Colonic mucosa (tissue), 4 donors: Measurements from ENCODE around the gene PAFAH2. TPM values are rescaled to one million over a fixed set of nuclear protein-coding genes. Genes with fewer than 3 reads are reported as not detected.

Source experiments
- DNase-seq: peaks from one replicate; pipeline ENCODE4 v3.0.0-alpha.2; 2020
- H3K27ac ChIP-seq: fragments of 200-600 bp; one replicate; pipeline ENCODE4 v1.8.0; 2021
- H3K27me3 ChIP-seq: fragments of 200-600 bp; one replicate; pipeline ENCODE4 v1.8.0; 2021
- H3K36me3 ChIP-seq: fragments of 200-600 bp; one replicate; pipeline ENCODE4 v1.8.0; 2021
- H3K4me1 ChIP-seq: fragments of 200-600 bp; one replicate; pipeline ENCODE4 v1.8.0; 2021; ENCODE audit warnings: mild to moderate bottlenecking
- H3K4me3 ChIP-seq: fragments of 200-600 bp; one replicate; pipeline ENCODE4 v1.8.0; 2021
- H3K9ac ChIP-seq, 2 donors: one replicate each; pipeline ENCODE4 v1.7.0; 2013; ENCODE audit warnings: control low read depth in 2 of 2, low read depth in 2 of 2, low read length in 2 of 2
- H3K9me3 ChIP-seq: fragments of 200-600 bp; one replicate; pipeline ENCODE4 v1.8.0; 2021
- CTCF ChIP-seq: fragments of 200-600 bp; IDR thresholded peaks from one replicate; pipeline ENCODE4 v1.8.0; 2022; ENCODE audit warnings: antibody characterized with exemption, mild to moderate bottlenecking
- intact Hi-C: fragments of 100-400 bp; cut with DNase I; formaldehyde crosslinking; loops from one replicate; pipeline ENCODE4 v1.14.1; 2022
- total RNA-seq, 2 donors: library from RNA; stranded (reverse); fragmentation: NEBNext Ultra II Directional in 1 of 2; extraction: Animal tissue kit (Norgen Biotek cat#: 25700) in 1 of 2; gene quantifications; one replicate each; pipeline ENCODE4 v1.2.1, GENCODE V29; 2021
- donor health status: healthy.
- donor health status: DM: no; HTN: no; CAD: no.
- donor health status: DM: no; HTN: no; CAD: no.

PAFAH2 gene
- total RNA-seq, 2 donors from 2014 or later = 34.8 to 40.8 TPM

GRCh38 chr1:25917996-25918395 lies 79.9 kb downstream of the PAFAH2 start:
- peaks cover 3% of the 10 kb centered on the region for H3K4me1 ChIP-seq
- H3K4me3 ChIP-seq = no peak overlapping the region
- no peak for TF ChIP-seq CTCF
- DNase-seq = no peak
- no peak overlapping the region for H3K9ac ChIP-seq
- intact Hi-C loops = no loop called here
- H3K36me3 ChIP-seq = no peaks in the 10 kb centered on the region
- no peaks in the 10 kb centered on the region for H3K27me3 ChIP-seq
- H3K9me3 ChIP-seq = no peaks in the 10 kb centered on the region
- H3K27ac ChIP-seq = no peak overlapping the region

- Histone ChIP-seq H3K9me3 (no peaks in the 10 kb centered on the region), H3K9ac (no peak overlapping the region), H3K27ac (no peak overlapping the region), H3K36me3 (no peaks in the 10 kb centered on the region), H3K27me3 (no peaks in the 10 kb centered on the region), H3K4me3 (no peak overlapping the region), H3K4me1 (no peaks in the 10 kb centered on the region)
- intact Hi-C loops = no loop called here
- no peak for DNase-seq
- no peak for TF ChIP-seq CTCF
Observed at GRCh38 chr1:25916460-25916859, 81.4 kb downstream of the PAFAH2 start.

- H3K4me1 ChIP-seq = no peaks in the 10 kb centered on the region
Observed at GRCh38 chr1:25914074-25914995, 83.5 kb downstream of the PAFAH2 start.

GRCh38 chr1:25913206-25913605 lies 84.7 kb downstream of the PAFAH2 start:
- Histone ChIP-seq H3K27me3 (no peaks in the 10 kb centered on the region), H3K27ac (no peak overlapping the region), H3K4me3 (no peak overlapping the region), H3K36me3 (no peaks in the 10 kb centered on the region), H3K9ac (no peak overlapping the region), H3K4me1 (no peaks in the 10 kb centered on the region), H3K9me3 (no peaks in the 10 kb centered on the region)
- no peak for TF ChIP-seq CTCF
- intact Hi-C loops = no loop called here
- DNase-seq = no peak

More at GRCh38 chr1:25914074-25914995, 83.5 kb downstream of the PAFAH2 start:
- no peak for TF ChIP-seq CTCF
- H3K9me3 ChIP-seq = no peaks in the 10 kb centered on the region
- no peaks in the 10 kb centered on the region for H3K27me3 ChIP-seq
- intact Hi-C loops = no loop called here
- no peak overlapping the region for H3K27ac ChIP-seq
- H3K4me3 ChIP-seq = no peak overlapping the region
- H3K36me3 ChIP-seq = no peaks in the 10 kb centered on the region
- no peak overlapping the region for H3K9ac ChIP-seq
- DNase-seq = no peak

GRCh38 chr1:25912076-25912831 lies 85.6 kb downstream of the PAFAH2 start:
- Histone ChIP-seq H3K4me3 (no peak overlapping the region), H3K9me3 (no peaks in the 10 kb centered on the region), H3K27me3 (no peaks in the 10 kb centered on the region), H3K36me3 (no peaks in the 10 kb centered on the region), H3K4me1 (no peaks in the 10 kb centered on the region), H3K27ac (no peak overlapping the region), H3K9ac (no peak overlapping the region)
- intact Hi-C loops = no loop called here
- TF ChIP-seq CTCF = no peak
- no peak for DNase-seq
